Testis (tissue), 2 donors: Measurements from ENCODE around the gene TEX2.

ENCODE experiments used
- CTCF ChIP-seq, 3 experiments: fragments of 450-650 bp in 2 of 3; fragments of 200-600 bp in 1 of 3; sonication (generic) in 1 of 3; IDR thresholded peaks; one replicate each; pipeline ENCODE4 v1.5.1; 2016 to 2019; ENCODE audit warnings: antibody characterized with exemption in 3 of 3, mild to moderate bottlenecking in 2 of 3, moderate library complexity in 1 of 3
- POLR2A ChIP-seq: fragments of 450-650 bp; IDR thresholded peaks from one replicate; pipeline ENCODE4 v1.6.1; 2017; ENCODE audit warnings: antibody characterized with exemption, mild to moderate bottlenecking, moderate library complexity

- TF ChIP-seq CTCF (IDR thresholded peaks at IDR 0.05) (no peak), POLR2A (no peak)
Observed at GRCh38 chr17:64158406-64158805, 104.7 kb downstream of the TEX2 start.
